ENCODE results near the gene PKD2.
A peak's percentile ranks its signal among the peaks of the same experiment; 100 is the strongest.
"Not testable (repeated sequence)": the region's sequence is repeated elsewhere in the genome, so short reads cannot be mapped to it uniquely, and the experiment has no call there.

PKD2 gene

DNA sequence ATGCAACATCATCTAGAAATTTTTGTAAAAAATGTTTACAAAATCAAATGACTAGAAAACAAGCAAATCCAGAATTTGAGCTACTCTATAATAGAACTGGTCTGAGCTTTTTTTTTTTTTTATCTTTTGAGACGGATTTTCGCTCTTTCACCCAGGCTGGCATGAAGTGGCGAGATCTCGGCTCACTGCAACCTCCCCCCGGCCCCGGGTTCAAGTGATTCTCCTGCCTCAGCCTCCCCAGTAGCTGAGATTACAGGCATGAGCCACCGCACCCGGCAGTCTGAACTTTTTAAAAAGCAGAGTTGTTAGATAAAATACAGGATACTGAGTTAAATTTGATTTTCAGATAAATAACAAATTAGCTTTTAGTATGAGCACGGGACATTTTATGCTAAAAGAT, 20.9 kb upstream of the PKD2 start:
- no peak for DNase-seq (ENCODE audit: low spot score)

DNA sequence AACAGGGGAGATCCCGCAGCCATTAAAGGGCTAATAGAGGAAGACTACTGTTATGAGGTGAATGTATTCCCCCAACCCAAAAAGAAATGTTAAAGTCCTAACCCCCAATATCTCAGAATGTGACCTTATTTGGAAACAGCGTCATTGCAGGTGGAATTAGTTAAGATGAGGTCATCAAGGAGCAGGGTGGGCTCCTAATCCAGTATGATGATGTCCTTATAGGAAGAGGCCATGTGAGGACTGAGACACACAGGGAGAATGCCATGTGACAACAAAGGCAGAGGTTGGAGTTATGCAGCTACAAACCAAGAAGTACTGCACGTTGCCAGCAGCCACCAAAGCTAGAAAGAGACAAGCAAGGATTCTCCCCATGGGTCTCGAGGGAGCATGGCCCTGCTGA, 17.7 kb upstream of the PKD2 start:
- no peak for DNase-seq (ENCODE audit: low spot score)

- DNase-seq (ENCODE audit: low spot score): no peak
Measured at GRCh38 chr4:87995435-87995834, 12.0 kb upstream of the PKD2 start.

DNA sequence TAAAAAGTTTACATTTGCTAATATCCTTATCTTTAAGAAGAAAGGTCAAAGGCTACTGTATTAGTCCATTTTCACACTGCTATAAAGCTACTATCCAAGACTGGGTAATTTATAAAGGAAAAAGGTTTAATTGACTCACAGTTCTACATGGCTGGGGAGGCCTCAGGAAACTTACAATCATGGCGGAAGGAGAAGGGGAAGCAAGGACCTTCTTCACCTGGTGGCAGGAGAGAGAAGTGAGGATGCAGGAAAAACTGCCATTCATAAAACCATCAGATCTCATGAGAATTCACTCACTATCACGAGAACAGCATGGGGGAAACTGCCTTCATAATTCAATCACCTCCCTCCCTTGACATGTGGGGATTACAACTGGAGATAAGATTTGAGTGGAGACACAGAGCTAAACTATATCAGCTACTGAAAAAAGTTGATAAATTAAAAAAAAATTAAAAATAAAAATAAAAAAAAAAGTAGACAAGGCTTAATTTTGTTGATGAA, 8.2 kb upstream of the PKD2 start:
- DNase-seq (ENCODE audit: low spot score): not testable (repeated sequence)

DNA sequence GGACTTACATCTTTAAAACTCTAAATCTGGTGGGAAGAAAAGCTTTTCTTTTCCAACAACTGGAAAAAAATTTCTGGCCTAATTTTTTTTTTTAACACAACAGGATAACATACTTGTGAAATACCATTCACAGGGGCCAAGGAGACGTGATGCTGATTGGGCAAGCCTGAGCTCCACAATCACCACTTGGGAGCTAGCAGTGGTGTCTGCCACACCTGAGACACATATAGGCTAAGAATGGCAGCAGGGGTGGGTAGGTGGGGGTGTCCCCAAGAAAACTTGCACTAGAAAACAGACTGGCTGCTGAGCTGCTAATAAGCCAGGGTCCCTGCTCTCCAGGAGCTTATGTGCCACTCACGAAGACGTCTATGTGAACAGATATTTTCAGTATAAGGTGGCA, 5.6 kb upstream of the PKD2 start:
- DNase-seq (ENCODE audit: low spot score): no peak

GRCh38 chr4:88002786-88003185, 4.6 kb upstream of the PKD2 start:
- no peak for DNase-seq (ENCODE audit: low spot score)

DNA sequence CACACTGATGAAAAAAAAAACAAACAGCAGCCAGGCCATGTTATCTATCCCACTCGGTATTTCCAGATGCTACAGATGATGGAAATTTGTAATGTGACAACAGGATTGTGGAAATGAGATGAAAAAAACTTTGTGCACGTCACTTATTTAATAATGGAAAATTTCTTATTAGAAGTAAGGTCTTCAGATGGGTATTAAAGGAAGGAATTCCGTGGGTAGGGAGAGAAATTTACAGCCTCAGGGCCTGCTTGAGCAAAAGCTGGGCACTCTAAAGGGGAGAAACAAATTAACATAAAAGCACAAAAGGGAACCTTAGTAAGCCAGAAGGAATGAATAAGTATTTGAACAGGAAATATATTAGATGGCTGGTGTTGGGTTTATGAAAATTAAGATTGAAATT, 4.2 kb upstream of the PKD2 start:
- DNase-seq (ENCODE audit: low spot score): no peak

DNA sequence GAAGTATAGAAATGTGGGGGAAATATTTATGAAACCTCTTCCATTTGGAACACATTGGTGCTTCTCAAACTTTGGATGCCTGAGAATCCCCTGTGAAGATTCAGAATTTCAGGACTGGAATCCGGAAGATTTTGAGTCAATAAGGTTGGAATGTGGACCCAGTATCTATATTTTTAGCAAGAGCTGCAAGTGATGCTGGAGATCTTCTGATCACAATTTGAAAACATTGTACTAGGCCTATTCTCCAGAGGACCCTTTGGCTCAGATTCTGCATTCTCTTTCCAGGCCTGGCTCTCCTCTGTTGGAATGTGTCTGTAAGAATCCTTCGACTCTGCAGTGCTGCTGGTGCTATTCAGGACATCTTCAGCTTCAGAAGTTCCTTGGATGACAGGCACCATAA, 2.4 kb upstream of the PKD2 start:
- no peak for DNase-seq (ENCODE audit: low spot score)

DNA sequence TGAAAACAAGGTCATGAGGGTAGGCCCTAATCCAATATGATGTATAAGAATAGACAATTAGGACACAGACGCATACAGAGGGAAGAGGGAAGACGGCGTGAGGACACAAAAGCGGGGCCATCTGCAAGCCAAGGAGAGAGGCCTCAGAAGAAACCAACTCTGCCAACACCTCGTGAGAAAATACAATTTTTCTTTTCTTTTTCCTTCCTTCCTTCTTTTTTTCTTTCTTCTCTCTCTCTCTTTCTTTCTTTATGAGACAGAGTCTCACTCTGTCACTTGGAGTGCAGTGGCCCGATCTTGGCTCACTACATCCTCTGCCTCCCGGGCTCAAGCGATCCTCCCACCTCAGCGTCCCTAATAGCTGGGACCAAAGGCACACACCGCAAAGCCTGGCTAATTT, 1.5 kb upstream of the PKD2 start:
- DNase-seq (ENCODE audit: low spot score): no peak

DNA sequence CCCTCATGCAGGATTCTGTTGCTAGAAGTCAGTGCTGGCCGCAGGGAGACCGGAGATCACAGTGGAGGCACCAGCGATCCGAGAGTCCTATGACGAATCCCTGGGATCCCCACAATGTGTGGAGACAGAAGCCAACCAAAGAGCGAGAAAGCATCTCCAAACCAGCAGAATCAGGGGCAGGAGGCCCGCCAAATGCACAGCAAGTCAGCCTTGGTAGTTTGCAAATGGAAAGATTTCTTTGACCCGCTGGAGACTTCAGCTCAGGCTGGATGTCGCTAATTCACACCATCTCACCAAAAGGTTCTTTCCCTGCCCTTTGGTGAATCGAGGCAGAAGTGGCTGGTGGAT, 505 bp upstream of the PKD2 start:
- DNase-seq (ENCODE audit: low spot score): peak; percentile 51

- no peak for DNase-seq (ENCODE audit: low spot score)
Measured at GRCh38 chr4:88008122-88008742, 797 bp downstream of the PKD2 start.

- no peak for DNase-seq (ENCODE audit: low spot score)
Measured at GRCh38 chr4:88008743-88009171, 1.3 kb downstream of the PKD2 start.

GRCh38 chr4:88009871-88010270, 2.4 kb downstream of the PKD2 start:
- DNase-seq (ENCODE audit: low spot score): no peak

GRCh38 chr4:88010966-88011365, 3.5 kb downstream of the PKD2 start:
- DNase-seq (ENCODE audit: low spot score): no peak

GRCh38 chr4:88012647-88013046, 5.2 kb downstream of the PKD2 start:
- DNase-seq (ENCODE audit: low spot score): no peak

DNA sequence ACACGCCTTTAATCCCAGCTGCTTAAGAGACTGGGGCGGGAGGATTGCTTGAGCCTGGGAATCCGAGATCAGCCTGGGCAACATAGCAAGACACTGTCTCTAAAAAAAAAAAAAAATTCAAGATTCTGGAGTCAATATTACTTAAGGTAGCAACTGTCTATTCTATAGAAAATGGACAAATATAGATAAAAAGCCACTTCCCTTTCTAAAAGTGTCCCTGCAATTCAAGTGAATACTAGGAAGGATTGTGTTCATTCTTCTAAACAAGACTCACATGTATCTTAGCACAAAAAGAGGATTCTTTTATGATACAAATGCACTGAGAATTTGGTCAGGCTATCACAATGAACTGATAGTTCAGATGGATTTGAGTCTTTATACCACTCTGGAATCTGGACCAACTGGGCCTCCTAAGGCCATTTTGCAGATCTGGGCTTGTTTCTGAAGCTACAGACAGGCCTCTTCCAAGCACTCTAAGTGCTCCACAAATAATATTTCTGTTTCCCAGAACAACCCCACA, 7.0 kb downstream of the PKD2 start:
- peak; percentile 31 for DNase-seq (ENCODE audit: low spot score)

GRCh38 chr4:88015659-88016295, 8.3 kb downstream of the PKD2 start:
- DNase-seq (ENCODE audit: low spot score): no peak

- DNase-seq (ENCODE audit: low spot score): no peak
Measured at GRCh38 chr4:88017516-88018297, 10.3 kb downstream of the PKD2 start.

DNA sequence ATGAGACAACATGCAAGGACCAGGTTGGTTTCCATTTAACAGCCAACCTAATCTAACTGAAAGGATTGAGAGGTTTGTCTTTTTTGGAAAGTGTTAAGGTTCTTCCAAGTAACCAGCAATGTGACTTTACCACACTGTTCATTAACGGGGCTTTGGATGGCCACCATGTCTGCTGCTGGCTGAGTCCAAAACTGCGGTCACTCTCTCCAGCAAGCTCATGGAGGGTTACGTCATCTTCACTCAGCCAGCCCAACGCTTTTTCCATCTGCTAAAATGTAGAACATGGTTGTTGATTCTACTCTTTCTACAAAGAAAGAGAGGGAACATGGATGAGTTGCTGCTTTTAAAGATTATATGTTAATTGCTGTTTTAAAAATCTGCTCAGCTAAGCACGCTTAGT, 11.0 kb downstream of the PKD2 start:
- DNase-seq (ENCODE audit: low spot score): no peak

DNA sequence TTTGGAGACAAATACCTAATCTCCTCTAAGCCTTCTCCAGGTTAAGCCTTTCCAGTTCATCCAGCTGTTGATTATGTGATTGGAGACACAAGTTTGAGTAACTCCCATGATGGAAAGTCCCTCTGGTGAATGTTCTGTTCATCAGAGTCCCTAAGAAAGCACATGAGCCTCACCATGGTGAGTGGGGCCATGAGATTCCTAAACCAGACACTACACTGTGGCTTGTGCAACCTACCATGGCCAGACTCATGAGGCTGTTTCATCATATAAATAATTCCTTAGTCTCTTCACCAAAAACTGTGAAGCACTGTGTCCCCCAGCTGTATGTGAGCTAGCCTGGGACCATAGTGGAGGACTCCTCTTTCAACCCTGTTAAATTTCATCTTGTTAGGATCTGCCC, 14.4 kb downstream of the PKD2 start:
- no peak for DNase-seq (ENCODE audit: low spot score)

GRCh38 chr4:88022289-88022688, 14.9 kb downstream of the PKD2 start:
- no peak for DNase-seq (ENCODE audit: low spot score)

DNA sequence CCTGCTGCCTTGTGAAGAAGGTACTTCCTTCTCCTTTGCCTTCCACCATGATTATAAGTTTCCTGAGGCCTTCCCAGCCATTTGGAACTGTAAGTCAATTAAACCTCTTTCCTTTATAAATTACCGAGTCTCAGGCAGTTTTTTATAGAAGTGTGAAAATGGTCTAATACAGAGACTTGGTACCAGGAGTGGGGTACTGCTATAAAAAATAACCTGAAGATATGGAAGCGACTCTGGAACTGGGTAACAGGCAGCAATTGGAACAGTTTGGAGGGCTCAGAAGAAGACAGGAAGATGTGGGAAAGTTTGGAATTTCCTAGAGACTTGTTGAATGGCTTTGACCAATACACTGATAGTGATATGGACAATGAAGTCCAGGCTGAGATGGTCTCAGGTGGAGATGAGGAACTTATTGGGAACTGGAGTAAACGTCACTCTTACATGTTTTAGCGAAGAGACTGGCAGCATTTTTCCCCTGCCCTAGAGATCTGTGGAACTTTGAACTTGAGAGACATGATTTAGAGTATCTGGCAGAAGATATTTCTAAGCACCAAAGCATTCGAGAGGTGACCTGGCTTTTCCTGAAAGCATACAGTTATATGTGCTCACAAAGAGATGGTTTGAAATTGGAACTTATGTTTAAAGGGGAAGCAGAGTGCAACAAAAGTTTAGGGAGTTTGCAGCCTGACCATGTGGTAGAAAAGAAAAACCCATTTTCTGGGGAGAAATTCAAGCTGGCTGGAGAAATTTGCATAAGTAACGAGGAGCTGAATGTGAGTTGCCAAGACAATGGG, 18.6 kb downstream of the PKD2 start:
- DNase-seq (ENCODE audit: low spot score): not testable (repeated sequence)

All from pons (tissue), 1 donor.